Effector CD4-positive, alpha-beta T cell (primary cell): ENCODE measurements around the gene FAM204A.

Experiments used
- DNase-seq: peaks from one replicate; pipeline ENCODE4 v3.0.0-alpha.2; 2020

FAM204A gene

DNA sequence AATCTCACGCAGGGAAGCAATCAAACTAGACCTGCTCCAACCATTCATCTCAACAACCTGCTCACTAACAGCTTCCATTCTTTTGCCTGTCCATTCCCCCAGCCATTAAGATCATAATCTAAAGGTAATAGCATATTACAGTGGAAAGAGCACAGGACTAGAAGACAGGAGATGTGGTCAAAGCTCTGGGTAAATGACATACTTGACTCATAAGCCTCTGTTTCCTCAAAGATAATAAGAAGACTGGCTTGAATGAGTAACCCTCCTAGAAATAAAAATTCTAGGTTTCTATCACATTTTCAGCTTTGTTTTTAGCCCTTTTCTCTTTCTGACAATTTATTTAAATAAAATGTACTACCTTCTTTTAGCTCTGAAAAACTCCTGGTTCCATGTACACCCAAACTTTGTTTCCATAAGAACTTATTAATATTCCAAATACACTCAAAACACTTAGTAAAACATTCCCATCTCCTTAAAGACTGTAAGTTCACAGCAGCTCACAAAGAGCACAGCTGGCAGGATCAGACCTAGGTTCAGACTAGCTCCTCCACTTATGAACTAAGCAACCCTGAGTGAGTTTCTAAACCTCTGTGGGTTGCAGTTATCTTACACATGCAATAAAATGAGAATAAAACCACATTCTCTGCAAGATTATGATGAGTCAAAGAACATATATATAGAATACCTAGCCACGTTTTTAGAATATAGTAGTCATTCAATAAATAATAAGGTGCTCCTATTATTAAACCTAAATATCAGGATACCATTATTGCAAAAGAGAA is 11.6 kb downstream of the FAM204A start:
- no peak for DNase-seq

DNA sequence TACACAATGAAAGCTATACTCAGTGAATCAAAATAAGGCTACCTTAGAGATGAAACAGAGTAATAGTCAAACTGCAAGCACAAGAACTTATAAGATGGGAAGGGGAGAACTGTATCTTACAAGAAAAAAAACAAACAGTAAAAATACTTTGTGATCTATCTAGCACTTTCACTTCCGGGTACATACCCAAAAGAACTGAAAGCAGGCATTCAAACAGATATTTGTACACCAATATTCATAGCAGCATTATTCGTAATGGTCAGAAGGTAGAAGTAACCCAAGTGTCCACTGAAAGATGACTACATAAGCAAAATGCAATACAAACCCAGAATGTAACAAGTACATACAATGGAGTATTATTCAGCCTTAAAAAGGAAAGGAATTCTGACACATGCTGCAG is 18.0 kb downstream of the FAM204A start:
- DNase-seq, result no peak

DNA sequence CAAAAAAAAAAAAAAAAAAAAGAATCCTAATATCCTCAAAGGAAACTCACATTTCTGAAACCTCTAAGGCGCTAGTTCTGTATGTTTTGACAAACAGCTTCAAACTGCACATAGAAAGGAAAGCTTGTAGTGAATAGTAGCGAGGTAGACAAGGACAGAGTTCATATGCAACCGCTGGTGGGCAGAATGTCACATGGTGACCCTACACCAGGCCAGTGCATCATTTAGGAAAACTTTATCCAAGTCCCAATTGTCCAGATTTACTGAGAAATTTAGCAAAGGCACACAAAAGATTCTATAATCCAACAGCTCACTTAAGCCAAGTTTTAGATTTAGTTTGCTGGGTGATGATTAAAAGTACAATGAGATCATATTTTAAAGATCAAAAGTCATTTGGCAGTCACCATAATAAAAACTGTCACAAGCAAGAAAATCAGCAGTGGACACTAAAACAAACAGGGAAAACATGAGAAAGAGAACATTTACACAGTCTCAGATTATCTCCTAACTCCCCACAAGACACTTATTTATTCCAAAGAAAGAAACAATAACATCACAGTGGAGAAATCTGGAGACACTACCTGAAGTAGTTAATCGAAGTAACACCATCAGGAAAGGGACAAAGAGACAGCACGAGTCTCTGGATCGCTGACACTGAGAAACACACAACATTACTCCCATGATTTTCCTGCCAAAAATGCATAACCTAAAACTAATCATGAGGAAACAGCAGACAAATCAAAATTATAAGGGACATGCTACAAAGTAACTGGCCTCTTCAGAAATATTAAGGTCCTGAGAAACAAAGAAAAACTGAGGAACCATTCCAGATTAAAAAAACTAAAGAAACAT is 20.2 kb downstream of the FAM204A start:
- DNase-seq, result no peak

DNA sequence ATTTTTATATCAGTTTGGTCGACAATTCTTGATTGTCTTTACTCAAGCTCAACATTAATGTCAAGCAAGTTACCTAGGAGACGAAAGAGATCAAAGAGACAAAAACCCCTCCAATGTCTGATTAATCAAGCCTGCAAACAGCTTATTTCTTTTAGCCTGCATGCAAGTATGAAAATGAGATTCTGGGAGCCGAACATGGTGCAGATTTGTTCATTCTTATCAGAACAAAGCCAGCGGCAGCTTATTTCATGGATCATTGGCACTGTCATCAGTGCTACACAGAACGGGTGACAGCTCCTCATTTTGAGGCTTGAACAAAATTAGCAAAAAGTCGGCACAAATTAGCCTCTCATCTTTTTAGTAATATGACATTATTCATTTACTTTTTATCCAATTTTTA is 26.5 kb downstream of the FAM204A start:
- DNase-seq, result no peak

DNA sequence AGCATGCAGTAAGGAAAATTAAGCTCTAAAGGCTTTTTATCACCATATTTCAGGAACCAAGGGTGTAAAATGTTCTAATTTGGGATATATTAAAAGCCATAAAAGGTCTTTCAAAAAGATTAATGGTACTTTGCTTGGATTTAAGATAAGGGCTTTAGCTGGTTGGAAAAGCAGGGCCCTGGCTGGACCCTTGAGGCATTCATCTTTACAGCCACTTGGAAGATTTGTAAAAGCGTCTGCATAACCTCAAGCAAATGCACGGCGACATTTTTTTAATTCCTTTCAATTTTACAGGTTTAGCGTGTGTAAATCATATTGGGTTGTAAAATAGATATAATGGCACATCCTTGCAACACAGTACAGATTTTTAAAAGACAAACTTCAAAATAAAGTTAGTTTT is 27.2 kb downstream of the FAM204A start:
- no peak for DNase-seq

DNA sequence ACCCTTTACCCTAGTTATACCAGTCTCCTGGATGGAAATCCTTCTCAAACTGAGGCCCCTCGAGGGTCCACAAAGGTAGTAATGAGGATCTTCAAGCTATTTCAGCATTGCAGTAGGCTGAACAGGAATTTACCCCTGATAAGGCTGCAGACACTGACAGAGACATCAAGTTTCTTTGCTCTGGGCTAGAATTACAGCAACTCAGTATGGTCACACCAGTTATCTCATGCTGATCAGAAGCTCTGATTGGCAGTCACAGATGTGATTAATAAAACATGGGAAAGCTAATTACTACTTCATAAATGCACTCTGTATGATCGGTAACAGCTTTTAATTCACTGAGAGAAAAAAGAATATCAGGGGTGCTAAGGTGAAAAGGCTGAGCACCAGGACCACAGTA is 30.6 kb downstream of the FAM204A start:
- no peak for DNase-seq

DNA sequence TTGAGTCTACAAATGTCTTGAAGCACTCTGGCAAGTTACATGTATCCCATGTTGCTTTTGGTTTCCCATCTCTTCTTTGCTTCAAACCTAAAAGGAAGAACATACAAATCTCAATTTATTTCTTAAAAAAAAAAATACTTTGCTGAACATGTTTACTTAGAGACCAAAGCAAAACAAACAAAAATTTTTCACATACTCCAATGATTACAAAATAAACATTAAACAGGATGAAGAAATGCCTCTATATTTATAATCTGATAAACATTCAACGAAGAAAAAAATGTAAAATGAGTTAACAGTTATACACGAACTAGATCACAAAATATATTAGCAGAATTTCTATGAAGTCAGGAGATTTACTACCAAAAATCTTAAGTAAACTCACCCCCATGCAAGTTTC is 31.3 kb downstream of the FAM204A start:
- no peak for DNase-seq

DNA sequence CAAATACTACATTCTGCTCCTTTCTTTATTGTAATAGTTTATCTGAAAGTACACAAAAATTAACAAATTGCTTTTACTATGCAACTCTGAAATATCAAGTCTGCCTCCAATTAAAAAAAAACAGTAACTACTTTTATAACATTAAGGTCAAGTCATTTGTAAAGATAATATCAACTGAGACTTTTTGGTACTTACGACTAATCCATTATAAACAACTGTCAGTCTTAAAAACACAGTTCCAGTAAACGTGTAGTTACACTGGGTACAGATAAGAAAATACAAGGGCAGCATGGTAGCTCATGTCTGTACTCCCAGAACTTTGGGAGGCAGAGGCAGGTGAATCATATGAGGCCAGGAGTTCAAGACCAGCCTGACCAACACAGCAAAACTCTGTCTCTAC is 32.2 kb downstream of the FAM204A start:
- no peak for DNase-seq

DNA sequence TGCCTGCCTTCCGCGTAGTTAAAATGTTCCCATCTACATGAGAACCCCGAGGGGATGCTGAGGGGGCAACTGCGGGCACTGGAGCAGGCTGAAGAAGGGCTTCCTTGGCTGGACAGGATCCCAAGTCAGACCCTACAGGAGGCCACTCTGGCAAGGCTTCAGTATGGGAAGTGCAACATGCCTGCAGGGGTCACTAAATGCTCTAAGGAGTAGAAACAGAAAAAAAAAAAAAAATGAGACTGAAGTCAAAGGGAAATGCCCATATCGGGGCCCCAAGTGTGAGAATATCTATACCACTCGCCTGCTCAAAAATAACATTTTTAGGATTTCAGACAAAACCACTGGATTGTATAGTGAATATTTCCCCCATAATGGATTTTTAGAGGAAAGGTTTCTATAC is 33.5 kb downstream of the FAM204A start:
- no peak for DNase-seq

DNA sequence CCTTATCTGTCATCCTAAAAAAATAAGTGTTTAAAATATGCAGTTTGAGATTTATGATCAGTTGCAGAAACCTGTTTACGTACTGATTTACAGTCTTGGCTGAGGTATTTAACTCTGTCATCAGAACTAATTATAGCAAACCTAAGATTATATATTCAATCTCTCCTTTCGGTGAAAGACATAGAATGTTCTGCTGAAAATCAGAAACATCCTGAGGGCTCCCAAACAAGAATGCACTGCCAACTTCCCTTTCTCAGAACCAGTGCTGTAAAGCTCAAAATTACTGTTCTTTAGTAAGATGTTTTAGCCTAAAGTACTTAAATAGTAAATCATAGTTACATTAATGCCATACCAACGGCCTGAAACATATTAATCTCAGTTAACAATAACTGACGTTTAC is 34.3 kb downstream of the FAM204A start:
- DNase-seq, result no peak

DNA sequence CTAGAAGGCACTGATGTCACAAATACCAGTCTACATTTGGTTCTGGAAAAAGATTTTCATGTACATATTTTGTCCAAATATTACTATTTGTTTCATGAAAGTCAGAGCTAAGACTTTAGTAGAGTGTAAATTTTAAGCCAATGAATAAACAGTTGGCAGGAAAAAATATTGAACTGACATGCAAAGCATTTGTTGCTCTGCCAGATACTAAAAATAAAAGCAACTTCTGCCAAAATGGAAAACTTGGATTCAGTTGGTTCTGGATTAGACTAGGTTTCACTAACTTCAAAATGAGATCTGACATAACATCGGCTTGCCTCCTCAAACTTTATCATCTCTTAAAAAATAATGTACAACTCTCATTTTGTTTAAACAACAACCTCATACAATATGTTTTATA is 34.9 kb downstream of the FAM204A start:
- DNase-seq, result no peak

DNA sequence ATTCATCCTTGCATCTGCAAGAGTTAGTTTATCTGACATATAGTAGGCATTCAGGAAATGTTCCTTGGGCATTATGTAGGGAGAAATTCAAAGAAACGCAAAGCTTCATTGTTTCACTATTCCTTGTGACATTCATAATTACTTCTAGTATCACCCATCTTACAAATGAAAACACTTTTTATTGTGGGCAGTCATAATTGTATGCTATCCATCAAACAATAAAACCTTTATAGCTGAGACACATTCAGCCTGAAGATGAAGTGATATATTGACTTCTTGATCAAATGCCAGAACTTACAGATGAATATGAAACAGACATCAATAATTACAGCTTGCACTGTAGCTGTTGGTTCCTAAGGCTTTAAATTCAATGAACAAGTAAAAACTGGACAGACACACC is 36.4 kb downstream of the FAM204A start:
- no peak for DNase-seq

DNA sequence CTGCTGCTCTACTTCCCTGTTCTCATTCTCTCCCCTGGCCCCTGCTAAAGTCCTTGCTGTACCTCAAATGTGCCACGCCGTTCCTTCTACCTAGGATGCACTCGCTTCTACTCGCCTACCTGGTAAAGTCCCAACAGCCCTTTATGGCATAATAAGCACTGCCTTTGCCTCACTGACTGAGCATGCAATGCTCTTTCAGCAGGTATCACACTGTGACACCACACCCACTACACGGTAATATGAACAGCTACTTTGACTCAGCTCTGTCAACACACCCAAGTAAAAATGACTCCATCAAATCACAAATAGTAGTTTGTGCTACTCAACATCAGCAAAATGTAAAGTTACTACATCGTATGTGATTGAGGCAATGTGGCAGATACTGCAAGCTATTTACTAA is 37.6 kb downstream of the FAM204A start:
- DNase-seq, result no peak

DNA sequence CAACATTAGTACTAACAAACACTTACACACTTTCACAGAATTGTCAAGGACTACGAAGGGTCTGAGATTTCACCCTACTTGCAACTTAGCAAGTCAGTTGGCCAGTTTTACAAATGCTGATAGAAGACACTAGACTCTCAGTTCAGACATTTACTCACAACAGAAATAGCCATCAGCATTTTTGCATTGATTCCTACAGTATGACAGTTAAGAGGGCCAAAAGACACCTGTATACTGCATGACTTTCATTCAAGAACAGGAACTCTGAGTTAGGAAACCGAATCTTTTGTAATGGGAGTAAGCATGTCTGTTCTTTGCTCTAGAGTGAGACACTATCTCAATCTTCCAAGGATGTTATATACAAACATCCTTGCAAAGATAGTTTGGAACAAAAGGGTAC is 40.9 kb downstream of the FAM204A start:
- no peak for DNase-seq

DNA sequence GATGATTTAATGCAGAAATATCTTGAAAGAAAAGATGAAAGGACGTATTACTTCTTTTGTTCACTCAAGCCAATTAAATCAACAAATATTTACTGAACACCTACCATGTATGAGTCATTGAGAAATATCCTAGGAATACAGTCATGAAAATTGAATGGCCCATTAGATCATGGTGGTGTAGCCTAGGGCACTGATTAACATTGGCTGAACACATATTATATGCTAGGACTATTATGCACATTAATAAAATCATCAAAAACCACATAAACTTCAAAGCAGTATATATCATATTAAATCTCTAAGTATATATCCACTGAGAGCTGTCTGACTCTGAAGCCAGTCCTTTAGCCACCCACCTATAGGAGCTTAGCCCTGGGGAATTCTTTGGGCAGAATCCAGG is 41.8 kb downstream of the FAM204A start:
- DNase-seq, result no peak

DNA sequence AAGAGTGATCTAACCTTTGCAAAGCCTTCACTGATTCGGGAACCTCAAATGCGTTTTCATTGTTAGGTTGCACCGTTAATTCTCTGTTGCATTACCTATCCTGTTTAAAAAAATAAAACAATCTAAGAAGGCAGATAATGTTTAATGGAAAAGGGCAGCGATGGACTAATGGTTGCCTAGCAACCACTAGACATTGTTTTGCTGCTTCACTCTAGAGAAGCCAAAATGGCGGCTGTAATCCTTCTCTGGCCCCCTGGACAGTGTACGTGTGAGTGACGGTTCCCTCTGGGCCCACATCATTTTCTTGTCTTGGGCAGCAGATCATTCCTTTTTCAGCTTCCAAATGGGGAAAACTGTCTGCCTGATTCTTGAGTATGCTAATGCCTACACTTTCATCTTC is 43.3 kb downstream of the FAM204A start:
- no peak for DNase-seq

DNA sequence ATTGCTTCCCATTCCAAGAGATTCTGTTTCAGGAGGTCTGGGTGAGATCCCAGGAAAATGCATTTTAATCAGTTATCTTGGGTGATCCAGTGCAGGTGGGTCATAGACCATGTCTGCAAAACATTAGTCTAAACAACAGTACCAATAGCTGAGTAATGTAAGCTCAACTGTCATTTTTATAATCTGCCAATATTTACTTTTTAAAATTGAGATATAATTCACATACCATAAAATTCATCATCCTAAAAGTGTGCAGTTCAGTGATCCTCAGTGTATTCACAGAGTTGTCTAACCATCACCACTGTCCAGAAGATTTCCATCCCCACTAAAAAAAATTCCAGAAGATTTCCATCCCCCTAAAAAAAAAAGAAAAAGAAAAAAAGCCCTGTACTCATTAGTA is 51.0 kb downstream of the FAM204A start:
- DNase-seq, result no peak

DNA sequence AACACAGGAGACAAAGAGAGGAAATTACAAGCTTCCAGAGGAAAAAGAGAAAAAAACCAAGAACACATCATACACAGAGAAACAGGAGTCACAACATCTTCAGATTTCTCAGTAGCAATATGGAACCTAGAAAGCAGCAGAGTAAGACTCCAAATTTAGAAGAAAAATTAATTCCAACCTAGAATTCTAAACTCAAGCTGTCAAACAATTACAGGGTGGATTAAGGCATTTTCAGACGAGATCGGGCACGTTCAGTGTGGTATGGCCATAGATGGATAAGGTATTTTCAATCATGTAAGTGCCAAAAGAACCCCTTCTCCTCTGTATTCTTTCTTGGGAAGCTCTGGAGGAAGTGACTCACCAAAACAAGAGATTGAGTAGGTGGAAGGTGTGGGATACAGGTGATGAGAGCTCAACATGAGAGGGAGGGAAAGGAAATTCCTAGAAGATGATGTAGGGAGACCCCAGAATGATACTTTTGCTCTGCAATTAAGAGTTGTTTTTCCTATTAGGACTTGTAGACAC is 51.6 kb downstream of the FAM204A start:
- DNase-seq, result no peak

DNA sequence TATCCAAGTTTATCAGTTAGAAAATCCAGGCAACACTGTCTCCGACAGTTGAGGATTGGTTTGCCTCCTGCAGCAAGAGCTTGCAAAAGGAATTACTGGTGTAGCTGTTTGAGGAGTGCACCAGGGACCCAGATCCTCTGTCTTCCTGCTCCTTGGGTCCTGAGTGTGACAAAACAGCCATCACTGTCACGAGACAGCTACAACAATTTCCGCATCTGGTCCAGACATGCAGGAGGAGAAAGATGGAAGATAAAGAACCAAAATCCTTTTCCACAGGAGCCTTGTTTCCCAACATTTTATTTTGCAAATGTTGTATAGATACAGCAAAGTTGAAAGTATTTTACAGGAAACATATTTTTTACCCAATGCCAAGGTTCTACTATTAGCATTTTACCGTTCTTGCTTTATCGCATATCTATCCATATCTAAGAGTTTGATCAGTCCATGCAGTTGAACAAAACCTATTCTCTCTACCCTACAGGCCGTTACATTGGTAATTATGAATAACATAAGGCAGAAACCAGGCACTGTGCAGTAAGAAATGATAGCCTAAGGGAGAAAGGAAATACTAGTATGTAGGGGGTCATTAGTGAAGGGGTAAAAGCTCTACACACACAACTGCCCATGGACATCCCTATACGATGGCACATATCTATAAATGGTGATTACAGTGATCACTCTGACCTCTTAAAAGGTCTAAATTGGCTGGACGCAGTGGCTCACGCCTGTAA is 54.9 kb downstream of the FAM204A start:
- no peak for DNase-seq

DNA sequence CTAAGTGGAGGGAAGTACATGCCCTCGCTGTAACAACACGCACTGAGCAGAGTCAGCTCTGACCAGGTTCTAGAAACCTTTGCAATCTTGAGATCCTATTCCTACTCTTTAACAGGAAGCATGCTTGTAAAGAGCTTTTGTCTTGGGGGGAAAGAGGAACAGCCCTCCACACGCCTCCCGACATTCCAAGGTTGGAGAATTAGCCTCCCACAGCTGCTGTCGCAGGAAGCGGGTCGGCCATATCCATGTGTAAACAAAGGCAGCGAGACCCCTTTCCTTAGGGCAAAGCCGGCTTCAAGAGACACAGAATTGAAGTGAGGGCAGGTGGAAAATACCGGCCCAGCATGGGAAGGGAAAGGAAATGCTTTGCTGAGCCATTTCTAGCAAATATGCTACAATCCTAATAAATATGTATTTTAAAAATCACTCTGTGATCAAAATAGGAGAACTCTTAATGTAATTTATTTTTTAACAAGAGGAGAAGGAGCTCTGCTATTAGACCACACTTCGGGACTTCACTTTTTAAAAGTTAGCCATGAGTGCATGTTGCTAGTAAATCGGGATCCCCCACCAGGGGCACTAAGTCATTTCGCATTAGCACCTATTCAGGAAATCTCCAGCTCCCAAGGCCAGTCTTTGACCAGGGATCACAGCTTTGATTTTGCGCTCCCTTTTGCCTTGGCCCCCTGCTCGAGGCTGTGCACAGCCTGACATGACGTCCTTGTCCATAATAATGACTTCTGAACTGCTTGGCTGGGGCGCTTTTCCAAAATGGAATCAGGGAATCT is 55.9 kb downstream of the FAM204A start:
- DNase-seq, result no peak

DNA sequence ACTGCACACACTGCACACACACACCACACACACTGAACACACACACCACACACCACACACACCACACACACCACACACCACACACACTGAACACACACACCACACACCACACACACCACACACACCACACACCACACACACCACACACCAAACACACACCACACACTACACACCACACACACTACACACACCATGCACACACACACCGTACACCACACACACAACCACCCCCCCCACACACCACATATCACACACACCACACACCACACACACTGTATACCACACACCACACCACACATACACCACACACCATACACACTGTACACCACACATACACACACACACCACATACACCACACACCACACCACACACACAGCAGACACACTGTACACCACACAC is 59.5 kb downstream of the FAM204A start:
- no peak for DNase-seq

DNA sequence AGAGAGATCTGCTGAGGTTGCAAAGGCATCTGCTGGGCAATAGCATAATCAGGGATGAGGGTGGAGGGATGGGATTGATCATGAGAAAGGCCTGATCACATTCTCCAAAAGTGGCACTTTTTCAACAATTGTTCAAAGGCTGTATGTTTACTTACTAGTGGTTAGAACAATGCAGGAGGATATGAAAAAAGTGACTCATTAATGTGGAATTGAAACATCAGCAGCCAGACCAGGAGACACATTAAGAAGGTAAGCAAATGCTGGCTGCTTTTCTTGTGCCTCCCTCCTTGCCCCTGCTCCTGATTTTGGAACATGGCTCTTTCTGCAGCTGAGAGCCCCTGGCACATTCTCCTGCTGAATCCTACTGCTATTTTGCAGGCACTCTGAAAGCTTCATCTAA is 63.5 kb downstream of the FAM204A start:
- no peak for DNase-seq

DNA sequence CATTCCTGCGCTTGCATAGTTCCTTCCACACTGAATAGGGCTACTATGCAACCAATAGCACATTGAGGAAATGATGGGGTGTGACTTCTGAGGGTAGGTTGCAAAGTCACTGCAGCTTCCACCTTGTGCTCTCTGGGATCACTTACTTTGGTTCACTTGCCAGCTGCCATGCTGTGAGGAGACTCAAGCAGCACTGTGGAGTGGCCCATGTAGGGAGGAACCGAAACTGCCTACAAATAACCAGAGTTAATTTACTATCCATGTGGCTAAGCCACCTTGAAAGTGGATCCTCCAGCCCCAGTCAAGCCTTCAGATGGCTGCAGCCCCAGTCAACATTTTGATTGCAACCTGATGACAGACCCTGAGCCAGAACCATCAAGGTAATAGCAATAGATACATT is 64.3 kb downstream of the FAM204A start:
- DNase-seq, result no peak
